Body of pancreas (tissue), 4 donors: ENCODE results near the gene C9orf40.

Experiments used
- POLR2A ChIP-seq, 3 donors: fragments of 450-650 bp; IDR thresholded peaks; one replicate each; pipeline ENCODE4 v1.6.1; 2016; ENCODE audit warnings: antibody characterized with exemption in 3 of 3, mild to moderate bottlenecking in 2 of 3
- TF ChIP-seq, protein P1 (sequence below), 7 experiments: fragments of 450-650 bp in 4 of 7; fragments of 200-600 bp in 3 of 7; sonication (generic) in 3 of 7; IDR thresholded peaks; one replicate each; pipeline ENCODE4 v1.5.1; 2016 to 2019; ENCODE audit warnings: antibody characterized with exemption in 7 of 7

DNA sequence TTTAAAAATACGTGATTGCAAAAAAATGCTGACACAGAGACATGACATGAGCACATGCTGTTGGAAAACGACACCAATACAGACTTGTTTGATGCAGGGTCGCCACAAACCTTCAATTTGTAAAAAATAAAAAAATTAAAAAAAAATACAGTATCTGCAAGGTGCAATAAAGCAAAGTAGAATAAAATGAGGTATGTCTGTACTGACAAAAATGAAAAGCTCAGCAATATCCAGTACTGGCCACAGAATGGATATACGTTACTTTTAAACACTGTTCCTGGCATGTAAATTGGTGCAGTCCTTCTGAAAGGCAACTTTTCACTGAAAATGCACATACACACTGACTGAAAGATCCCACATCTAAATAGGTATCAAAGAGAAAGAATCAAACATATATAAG lies 27.1 kb upstream of the C9orf40 start:
- no peak for TF ChIP-seq POLR2A (IDR thresholded peaks at IDR 0.05)
- TF ChIP-seq, protein P1, sequence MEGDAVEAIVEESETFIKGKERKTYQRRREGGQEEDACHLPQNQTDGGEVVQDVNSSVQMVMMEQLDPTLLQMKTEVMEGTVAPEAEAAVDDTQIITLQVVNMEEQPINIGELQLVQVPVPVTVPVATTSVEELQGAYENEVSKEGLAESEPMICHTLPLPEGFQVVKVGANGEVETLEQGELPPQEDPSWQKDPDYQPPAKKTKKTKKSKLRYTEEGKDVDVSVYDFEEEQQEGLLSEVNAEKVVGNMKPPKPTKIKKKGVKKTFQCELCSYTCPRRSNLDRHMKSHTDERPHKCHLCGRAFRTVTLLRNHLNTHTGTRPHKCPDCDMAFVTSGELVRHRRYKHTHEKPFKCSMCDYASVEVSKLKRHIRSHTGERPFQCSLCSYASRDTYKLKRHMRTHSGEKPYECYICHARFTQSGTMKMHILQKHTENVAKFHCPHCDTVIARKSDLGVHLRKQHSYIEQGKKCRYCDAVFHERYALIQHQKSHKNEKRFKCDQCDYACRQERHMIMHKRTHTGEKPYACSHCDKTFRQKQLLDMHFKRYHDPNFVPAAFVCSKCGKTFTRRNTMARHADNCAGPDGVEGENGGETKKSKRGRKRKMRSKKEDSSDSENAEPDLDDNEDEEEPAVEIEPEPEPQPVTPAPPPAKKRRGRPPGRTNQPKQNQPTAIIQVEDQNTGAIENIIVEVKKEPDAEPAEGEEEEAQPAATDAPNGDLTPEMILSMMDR (IDR thresholded peaks at IDR 0.05) = no peak
